Prostate gland (tissue), 2 donors: ENCODE results near the gene GPR17.

Experiments used
- CTCF ChIP-seq, 4 experiments: fragments of 200-600 bp in 2 of 4; fragments of 450-650 bp in 2 of 4; sonication (generic) in 2 of 4; IDR thresholded peaks; 1 replicate in 3 of 4; 2 replicates in 1 of 4; pipeline ENCODE4 v1.5.1; 2016 to 2019; ENCODE audit warnings: antibody characterized with exemption in 4 of 4, mild to moderate bottlenecking in 2 of 4, moderate library complexity in 2 of 4
- POLR2A ChIP-seq: fragments of 450-650 bp; IDR thresholded peaks from one replicate; pipeline ENCODE4 v1.6.1; 2016; ENCODE audit warnings: antibody characterized with exemption, mild to moderate bottlenecking
- POLR2AphosphoS5 ChIP-seq: sonication (generic); formaldehyde crosslinking; IDR thresholded peaks from one replicate; pipeline ENCODE4 v1.6.1; 2017; ENCODE audit warnings: antibody characterized with exemption

DNA sequence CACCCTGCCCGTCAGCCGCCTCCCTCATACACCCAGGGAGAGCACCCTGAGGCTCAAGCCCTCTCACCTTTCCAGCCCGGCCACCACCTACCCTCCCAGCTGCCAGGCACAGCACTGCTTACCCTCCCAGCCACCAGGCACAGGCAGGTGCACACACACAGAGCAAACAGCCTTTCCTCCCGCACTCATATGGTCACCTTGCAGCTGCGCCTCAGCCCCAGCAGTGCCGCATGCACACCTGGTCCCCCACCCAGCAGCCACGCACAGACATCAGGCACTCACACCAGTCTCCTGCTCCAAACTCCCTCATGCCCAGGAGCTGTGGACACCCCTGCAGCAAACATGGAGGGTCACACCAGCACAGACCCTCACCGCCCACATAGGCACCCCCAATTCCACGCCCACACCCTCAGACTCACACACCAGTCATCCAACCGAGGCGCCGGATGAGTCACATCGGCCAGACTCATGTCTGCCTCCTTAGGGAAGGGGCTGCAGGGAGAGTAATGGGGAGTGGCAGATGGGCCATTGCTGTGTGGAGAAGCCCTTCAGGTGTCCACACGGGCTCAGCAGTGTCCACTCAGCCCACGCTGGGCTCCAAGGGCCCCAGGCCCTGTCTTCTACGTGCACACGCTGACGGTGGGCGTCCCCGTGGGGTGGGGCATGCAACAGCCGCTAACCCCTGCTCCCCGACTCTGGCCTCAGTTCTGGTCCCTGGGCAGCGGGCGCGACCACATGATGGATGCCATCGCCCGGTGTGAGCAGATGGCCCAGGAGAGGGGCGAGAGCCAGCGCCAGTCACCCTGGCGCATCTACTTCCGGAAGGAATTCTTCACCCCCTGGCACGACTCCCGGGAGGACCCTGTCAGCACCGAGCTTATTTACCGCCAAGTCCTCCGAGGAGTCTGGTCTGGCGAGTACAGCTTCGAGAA is 22.3 kb upstream of the GPR17 start:
- TF ChIP-seq POLR2A: no peak
- no peak for TF ChIP-seq CTCF (IDR thresholded peaks at IDR 0.05)
- TF ChIP-seq POLR2AphosphoS5: no peak
